ENCODE data around the gene LONP2.

The LONP2 gene

DNA sequence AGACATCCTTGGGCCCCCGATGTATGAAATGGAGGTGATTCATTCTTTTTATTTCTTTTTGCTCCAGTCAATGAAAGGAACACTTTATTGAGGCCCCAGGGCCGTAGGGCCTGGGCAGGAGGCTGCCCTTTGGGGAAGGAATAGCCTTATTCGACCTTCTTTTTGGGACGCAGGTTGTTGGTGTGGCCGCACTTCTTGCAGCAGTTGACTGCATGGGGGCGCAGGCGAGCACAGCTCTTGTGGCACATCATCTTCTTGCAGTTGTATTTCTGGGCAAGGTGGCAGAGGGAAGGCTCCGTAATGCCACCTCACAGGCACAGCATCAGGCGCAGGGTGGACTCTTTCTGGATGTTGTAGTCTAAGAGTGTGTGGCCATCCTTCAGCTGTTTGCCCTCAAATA is 90.2 kb downstream of the LONP2 start:
- TF ChIP-seq, protein P1, sequence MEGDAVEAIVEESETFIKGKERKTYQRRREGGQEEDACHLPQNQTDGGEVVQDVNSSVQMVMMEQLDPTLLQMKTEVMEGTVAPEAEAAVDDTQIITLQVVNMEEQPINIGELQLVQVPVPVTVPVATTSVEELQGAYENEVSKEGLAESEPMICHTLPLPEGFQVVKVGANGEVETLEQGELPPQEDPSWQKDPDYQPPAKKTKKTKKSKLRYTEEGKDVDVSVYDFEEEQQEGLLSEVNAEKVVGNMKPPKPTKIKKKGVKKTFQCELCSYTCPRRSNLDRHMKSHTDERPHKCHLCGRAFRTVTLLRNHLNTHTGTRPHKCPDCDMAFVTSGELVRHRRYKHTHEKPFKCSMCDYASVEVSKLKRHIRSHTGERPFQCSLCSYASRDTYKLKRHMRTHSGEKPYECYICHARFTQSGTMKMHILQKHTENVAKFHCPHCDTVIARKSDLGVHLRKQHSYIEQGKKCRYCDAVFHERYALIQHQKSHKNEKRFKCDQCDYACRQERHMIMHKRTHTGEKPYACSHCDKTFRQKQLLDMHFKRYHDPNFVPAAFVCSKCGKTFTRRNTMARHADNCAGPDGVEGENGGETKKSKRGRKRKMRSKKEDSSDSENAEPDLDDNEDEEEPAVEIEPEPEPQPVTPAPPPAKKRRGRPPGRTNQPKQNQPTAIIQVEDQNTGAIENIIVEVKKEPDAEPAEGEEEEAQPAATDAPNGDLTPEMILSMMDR (IDR thresholded peaks at IDR 0.05; ENCODE audit: low read depth, low read length) = no peak
- in situ Hi-C loops (cut with HindIII; ENCODE audit: low sequenced_read_pairs) = no loop called here
- DNase-seq (ENCODE audit: low read depth, low spot score) = no peak
- H3K4me3 ChIP-seq (ENCODE audit: low read depth, low read length) = no peak overlapping the region

- TF ChIP-seq, protein P1 (IDR thresholded peaks at IDR 0.05; ENCODE audit: low read depth, low read length) = no peak
- H3K4me3 ChIP-seq (ENCODE audit: low read depth, low read length) = no peak overlapping the region
- in situ Hi-C loops (cut with HindIII; ENCODE audit: low sequenced_read_pairs) = no loop called here
- peak; percentile 71 for DNase-seq (ENCODE audit: low read depth, low spot score)
Measured at GRCh38 chr16:48335961-48336360, 91.9 kb downstream of the LONP2 start.

DNA sequence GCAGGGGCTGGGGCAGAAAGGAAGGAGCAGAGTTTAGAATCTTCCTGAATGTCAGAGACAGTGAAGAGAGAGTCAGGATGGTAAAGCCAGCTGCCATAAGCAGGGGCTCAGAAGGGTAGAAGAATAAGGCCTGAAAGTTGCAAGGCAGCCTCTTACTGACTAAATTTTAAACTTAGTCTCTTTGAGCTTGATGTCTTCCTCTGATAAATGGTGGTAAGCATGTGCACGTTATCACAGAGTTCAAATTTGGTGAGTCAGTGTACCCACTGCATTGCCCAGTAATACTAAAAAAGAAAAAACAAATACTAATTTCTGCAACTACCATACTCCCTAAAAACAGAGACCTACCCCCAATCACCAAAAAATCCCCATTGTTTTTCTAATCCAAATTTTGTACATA is 96.0 kb downstream of the LONP2 start:
- no peak overlapping the region for H3K4me3 ChIP-seq (ENCODE audit: low read depth, low read length)
- no peak for DNase-seq (ENCODE audit: low read depth, low spot score)
- TF ChIP-seq, protein P1 (IDR thresholded peaks at IDR 0.05; ENCODE audit: low read depth, low read length) = no peak
- in situ Hi-C loops (cut with HindIII; ENCODE audit: low sequenced_read_pairs) = no loop called here

DNA sequence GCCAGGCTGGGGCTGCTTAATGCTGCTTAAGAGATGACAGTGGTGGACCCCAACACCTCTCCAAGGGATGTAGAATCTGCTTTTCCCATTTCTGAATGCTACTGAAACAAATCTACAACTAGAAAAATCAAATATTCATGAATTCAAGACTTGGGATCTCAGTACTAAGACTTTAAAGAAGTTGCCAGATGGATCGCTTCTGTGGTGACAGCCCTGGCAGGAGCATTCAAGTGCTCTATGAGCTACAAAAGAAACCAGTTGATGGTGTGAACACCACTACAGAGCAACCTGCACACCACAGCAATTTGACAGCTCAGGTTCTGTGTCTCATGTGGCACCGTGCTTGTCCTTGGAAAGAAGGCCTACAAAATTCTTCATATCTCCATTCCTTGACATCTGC is 98.5 kb downstream of the LONP2 start:
- in situ Hi-C loops (cut with HindIII; ENCODE audit: low sequenced_read_pairs) = no loop called here
- TF ChIP-seq, protein P1 (IDR thresholded peaks at IDR 0.05; ENCODE audit: low read depth, low read length) = no peak
- no peak for DNase-seq (ENCODE audit: low read depth, low spot score)
- H3K4me3 ChIP-seq (ENCODE audit: low read depth, low read length) = no peak overlapping the region

GRCh38 chr16:48347191-48347865 is 103.2 kb downstream of the LONP2 start:
- no peak overlapping the region for H3K4me3 ChIP-seq (ENCODE audit: low read depth, low read length)
- DNase-seq (ENCODE audit: low read depth, low spot score) = no peak
- TF ChIP-seq, protein P1 (IDR thresholded peaks at IDR 0.05; ENCODE audit: low read depth, low read length) = no peak
- in situ Hi-C loops (cut with HindIII; ENCODE audit: low sequenced_read_pairs) = no loop called here

DNA sequence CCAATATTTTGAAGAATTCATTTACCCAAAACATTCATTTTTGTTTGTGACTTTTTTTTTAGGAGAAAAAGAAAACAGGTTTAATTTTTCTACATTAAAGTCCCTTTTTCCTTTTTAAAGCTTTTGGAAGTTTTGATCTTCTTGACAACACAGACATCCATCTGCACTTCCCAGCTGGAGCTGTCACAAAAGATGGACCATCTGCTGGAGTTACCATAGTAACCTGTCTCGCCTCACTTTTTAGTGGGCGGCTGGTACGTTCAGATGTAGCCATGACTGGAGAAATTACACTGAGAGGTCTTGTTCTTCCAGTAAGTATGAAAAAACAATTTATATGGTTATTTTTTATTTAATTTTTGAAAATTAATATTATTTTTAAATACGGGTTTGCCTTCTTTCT is 103.9 kb downstream of the LONP2 start:
- TF ChIP-seq, protein P1 (IDR thresholded peaks at IDR 0.05; ENCODE audit: low read depth, low read length) = no peak
- H3K4me3 ChIP-seq (ENCODE audit: low read depth, low read length) = no peak overlapping the region
- in situ Hi-C loops (cut with HindIII; ENCODE audit: low sequenced_read_pairs) = no loop called here
- no peak for DNase-seq (ENCODE audit: low read depth, low spot score)
